ENCODE data around the gene PSD4. TPM values are rescaled to one million over a fixed set of nuclear protein-coding genes. Genes with fewer than 3 reads are reported as not detected.

PSD4 gene
- total RNA-seq, 4 donors from 2014 or later, result 53.8 to 102 (median 88.0) TPM

GRCh38 chr2:113215056-113215455, 41.3 kb downstream of the PSD4 start:
- TF ChIP-seq POLR2A (IDR thresholded peaks at IDR 0.05), result no peak
- no peak for TF ChIP-seq POLR2AphosphoS5 (IDR thresholded peaks at IDR 0.05)
- no peak for TF ChIP-seq CTCF (IDR thresholded peaks at IDR 0.05)
- TF ChIP-seq EP300 (IDR thresholded peaks at IDR 0.05), result no peak
- Histone ChIP-seq H3K9me3 (no peaks in the 10 kb centered on the region), H3K27ac (no peak overlapping the region), H3K4me3 (no peak overlapping the region), H3K4me1 (peaks cover 69% of the 10 kb centered on the region), H3K36me3 (no peaks in the 10 kb centered on the region), H3K27me3 (no peaks in the 10 kb centered on the region)
- peak in 1 of 2 donors; percentile 36 for DNase-seq (ENCODE audit: low spot score in 2 of 2)
- WGBS, result 96% methylated on average over 2 of the region's 2 CpGs

- H3K4me1 ChIP-seq, result peaks cover 60% of the 10 kb centered on the region
- no peaks in the 10 kb centered on the region for H3K36me3 ChIP-seq
- TF ChIP-seq CTCF (IDR thresholded peaks at IDR 0.05), result no peak
- TF ChIP-seq POLR2A (IDR thresholded peaks at IDR 0.05), result no peak
- no peak for TF ChIP-seq EP300 (IDR thresholded peaks at IDR 0.05)
- no peak for TF ChIP-seq POLR2AphosphoS5 (IDR thresholded peaks at IDR 0.05)
- H3K27ac ChIP-seq, result no peak overlapping the region
- WGBS, result 100% methylated on average over 2 of the region's 2 CpGs
- no peak for DNase-seq (ENCODE audit: low spot score in 2 of 2)
- no peaks in the 10 kb centered on the region for H3K27me3 ChIP-seq
- H3K4me3 ChIP-seq, result no peak overlapping the region
- no peaks in the 10 kb centered on the region for H3K9me3 ChIP-seq
Observed at GRCh38 chr2:113216321-113216720, 42.5 kb downstream of the PSD4 start.

- Histone ChIP-seq H3K9me3 (no peaks in the 10 kb centered on the region), H3K27me3 (no peaks in the 10 kb centered on the region), H3K4me1 (peaks cover 53% of the 10 kb centered on the region), H3K36me3 (no peaks in the 10 kb centered on the region), H3K27ac (peak overlapping the region; percentile 74), H3K4me3 (no peak overlapping the region)
- TF ChIP-seq EP300 (IDR thresholded peaks at IDR 0.05) (no peak), POLR2A (IDR thresholded peaks at IDR 0.05) (no peak), CTCF (IDR thresholded peaks at IDR 0.05) (no peak), POLR2AphosphoS5 (IDR thresholded peaks at IDR 0.05) (no peak)
- 64% methylated on average over 6 of the region's 6 CpGs for WGBS
- no peak for DNase-seq (ENCODE audit: low spot score in 2 of 2)
Observed at GRCh38 chr2:113216891-113217454, 43.2 kb downstream of the PSD4 start.

GRCh38 chr2:113217455-113218282, 43.9 kb downstream of the PSD4 start:
- Histone ChIP-seq H3K9me3 (no peaks in the 10 kb centered on the region), H3K27me3 (no peaks in the 10 kb centered on the region), H3K4me1 (peaks cover 46% of the 10 kb centered on the region), H3K27ac (peak overlapping the region; percentile 74), H3K36me3 (no peaks in the 10 kb centered on the region), H3K4me3 (no peak overlapping the region)
- DNase-seq (ENCODE audit: low spot score in 2 of 2), result no peak
- 49% methylated on average over 14 of the region's 15 CpGs for WGBS
- TF ChIP-seq EP300 (IDR thresholded peaks at IDR 0.05) (no peak), CTCF (IDR thresholded peaks at IDR 0.05) (no peak), POLR2AphosphoS5 (IDR thresholded peaks at IDR 0.05) (no peak), POLR2A (IDR thresholded peaks at IDR 0.05) (no peak)
